ENCODE results near the gene ST8SIA6.

ST8SIA6 gene

DNA sequence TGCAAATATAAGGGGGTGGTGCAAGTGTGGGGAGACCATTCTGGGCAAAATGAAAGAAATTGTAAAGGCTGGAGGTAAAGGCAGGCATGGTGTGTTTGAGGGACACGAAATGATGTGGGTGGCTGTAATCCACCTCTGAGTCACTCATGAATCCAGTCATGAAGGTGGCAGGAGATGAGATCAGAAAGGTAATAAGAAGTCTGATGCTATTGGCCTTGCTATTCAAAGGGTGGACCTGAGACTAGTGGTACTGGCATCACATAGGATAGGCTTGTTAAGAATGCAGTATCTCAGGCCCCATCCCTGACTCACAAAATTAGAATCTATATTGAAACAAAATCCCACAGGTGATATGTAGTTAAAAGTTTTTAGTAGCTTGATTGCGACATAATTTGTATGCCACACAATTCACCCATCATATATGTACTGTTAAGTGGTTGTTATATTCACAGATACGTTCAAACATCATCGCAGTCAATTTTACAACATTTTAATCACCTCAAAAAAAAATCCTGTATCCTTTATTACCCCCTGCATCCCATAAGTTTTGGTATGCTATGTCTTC lies 85.6 kb downstream of the ST8SIA6 start:
- Mint-ChIP-seq H3K27me3 (peaks cover 3% of the 10 kb centered on the region), H3K36me3 (peaks cover 3% of the 10 kb centered on the region), H3K27ac (no peak overlapping the region), H3K9me3 (ENCODE audit: low read depth) (no peaks in the 10 kb centered on the region), H3K4me1 (ENCODE audit: low read depth) (no peaks in the 10 kb centered on the region), H3K4me3 (no peak overlapping the region)

- Mint-ChIP-seq H3K27me3 (peaks cover 3% of the 10 kb centered on the region), H3K27ac (no peak overlapping the region), H3K4me1 (ENCODE audit: low read depth) (no peaks in the 10 kb centered on the region), H3K4me3 (no peak overlapping the region), H3K9me3 (ENCODE audit: low read depth) (no peaks in the 10 kb centered on the region), H3K36me3 (peaks cover 3% of the 10 kb centered on the region)
Observed at GRCh38 chr10:17366705-17367104, 87.7 kb downstream of the ST8SIA6 start.

GRCh38 chr10:17365402-17365801 lies 89.0 kb downstream of the ST8SIA6 start:
- Mint-ChIP-seq H3K36me3 (no peaks in the 10 kb centered on the region), H3K27ac (no peak overlapping the region), H3K27me3 (no peaks in the 10 kb centered on the region), H3K9me3 (ENCODE audit: low read depth) (no peaks in the 10 kb centered on the region), H3K4me3 (no peak overlapping the region), H3K4me1 (ENCODE audit: low read depth) (no peaks in the 10 kb centered on the region)

GRCh38 chr10:17358461-17358860 lies 95.9 kb downstream of the ST8SIA6 start:
- Mint-ChIP-seq H3K27me3 (peaks cover 7% of the 10 kb centered on the region), H3K36me3 (peaks cover 2% of the 10 kb centered on the region), H3K4me3 (no peak overlapping the region), H3K27ac (no peak overlapping the region), H3K4me1 (ENCODE audit: low read depth) (peaks cover 5% of the 10 kb centered on the region), H3K9me3 (ENCODE audit: low read depth) (no peaks in the 10 kb centered on the region)

DNA sequence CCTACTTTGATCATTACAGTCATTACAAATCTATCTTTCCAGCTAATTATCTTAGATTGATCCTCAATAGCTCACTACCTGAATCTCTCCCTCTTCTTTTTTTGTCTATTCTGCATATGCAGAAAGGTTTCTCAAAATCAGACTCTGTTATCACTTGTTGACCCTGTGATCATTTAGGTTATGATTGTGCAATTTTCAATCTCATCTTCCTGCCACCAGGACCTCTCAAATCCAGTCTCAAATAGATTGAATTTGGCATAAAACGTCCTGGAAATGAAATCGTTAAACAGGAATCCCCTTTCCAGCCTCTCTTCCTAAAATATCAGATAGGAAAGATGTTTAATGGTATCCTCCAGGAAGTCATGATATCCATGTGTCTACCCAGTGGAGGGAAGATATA lies 96.6 kb downstream of the ST8SIA6 start:
- H3K27me3 Mint-ChIP-seq = peaks cover 9% of the 10 kb centered on the region
- peaks cover 6% of the 10 kb centered on the region for H3K4me1 Mint-ChIP-seq (ENCODE audit: low read depth)
- H3K36me3 Mint-ChIP-seq = peaks cover 2% of the 10 kb centered on the region
- H3K27ac Mint-ChIP-seq = no peak overlapping the region
- no peak overlapping the region for H3K4me3 Mint-ChIP-seq
- no peaks in the 10 kb centered on the region for H3K9me3 Mint-ChIP-seq (ENCODE audit: low read depth)

GRCh38 chr10:17356820-17357219 lies 97.6 kb downstream of the ST8SIA6 start:
- H3K36me3 Mint-ChIP-seq = peaks cover 2% of the 10 kb centered on the region
- H3K27ac Mint-ChIP-seq = no peak overlapping the region
- H3K4me3 Mint-ChIP-seq = no peak overlapping the region
- H3K4me1 Mint-ChIP-seq (ENCODE audit: low read depth) = peaks cover 6% of the 10 kb centered on the region
- peaks cover 9% of the 10 kb centered on the region for H3K27me3 Mint-ChIP-seq
- no peaks in the 10 kb centered on the region for H3K9me3 Mint-ChIP-seq (ENCODE audit: low read depth)

GRCh38 chr10:17354781-17355180 lies 99.6 kb downstream of the ST8SIA6 start:
- H3K4me1 Mint-ChIP-seq (ENCODE audit: low read depth) = peaks cover 6% of the 10 kb centered on the region
- peaks cover 2% of the 10 kb centered on the region for H3K36me3 Mint-ChIP-seq
- H3K4me3 Mint-ChIP-seq = no peak overlapping the region
- no peak overlapping the region for H3K27ac Mint-ChIP-seq
- peaks cover 12% of the 10 kb centered on the region for H3K27me3 Mint-ChIP-seq
- H3K9me3 Mint-ChIP-seq (ENCODE audit: low read depth) = peaks cover 3% of the 10 kb centered on the region

- H3K9me3 Mint-ChIP-seq (ENCODE audit: low read depth) = peaks cover 3% of the 10 kb centered on the region
- no peak overlapping the region for H3K27ac Mint-ChIP-seq
- peaks cover 12% of the 10 kb centered on the region for H3K27me3 Mint-ChIP-seq
- H3K4me1 Mint-ChIP-seq (ENCODE audit: low read depth) = peaks cover 6% of the 10 kb centered on the region
- H3K36me3 Mint-ChIP-seq = peaks cover 2% of the 10 kb centered on the region
- no peak overlapping the region for H3K4me3 Mint-ChIP-seq
Observed at GRCh38 chr10:17353568-17354300, 100.7 kb downstream of the ST8SIA6 start.

DNA sequence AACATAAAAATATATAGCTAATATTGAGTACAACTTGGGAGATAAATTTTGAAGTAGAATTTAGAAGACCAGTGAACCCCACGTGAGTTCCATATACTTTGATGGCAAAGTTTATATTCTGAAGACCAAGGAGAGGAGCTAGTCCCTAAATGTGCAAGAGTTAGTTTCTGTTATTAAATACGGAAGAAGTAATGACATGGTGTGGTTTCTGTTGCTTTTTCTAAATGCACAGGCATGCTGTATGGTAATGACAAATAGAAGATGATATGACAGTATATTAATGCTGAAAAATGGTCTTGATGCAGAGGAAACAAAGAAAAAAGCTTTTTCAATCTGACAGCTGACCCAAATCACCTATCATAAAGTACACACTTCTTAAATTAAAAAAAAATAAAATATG lies 101.8 kb downstream of the ST8SIA6 start:
- Mint-ChIP-seq H3K4me3 (no peak overlapping the region), H3K27ac (no peak overlapping the region), H3K9me3 (ENCODE audit: low read depth) (peaks cover 3% of the 10 kb centered on the region), H3K36me3 (peaks cover 2% of the 10 kb centered on the region), H3K27me3 (peaks cover 6% of the 10 kb centered on the region), H3K4me1 (ENCODE audit: low read depth) (peaks cover 6% of the 10 kb centered on the region)

DNA sequence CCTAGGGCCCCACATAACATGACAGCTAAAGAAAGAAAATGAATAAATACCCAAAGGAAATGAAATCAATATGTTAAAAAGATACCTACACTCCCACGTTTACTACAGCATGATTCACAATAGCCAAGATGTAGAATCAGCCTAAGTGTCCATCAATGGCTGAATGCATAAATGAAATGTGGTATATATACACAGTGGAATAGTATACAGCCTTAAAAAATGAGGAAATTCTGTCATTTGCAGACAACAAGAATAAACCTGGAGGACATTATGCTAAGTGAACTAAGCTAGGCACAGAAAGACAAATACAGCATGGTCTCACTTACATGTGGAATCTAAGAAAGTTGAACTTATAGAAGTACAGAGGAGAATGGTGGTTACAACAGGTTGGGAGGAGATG lies 102.9 kb downstream of the ST8SIA6 start:
- Mint-ChIP-seq H3K27ac (no peak overlapping the region), H3K27me3 (peaks cover 6% of the 10 kb centered on the region), H3K9me3 (ENCODE audit: low read depth) (peaks cover 3% of the 10 kb centered on the region), H3K36me3 (no peaks in the 10 kb centered on the region), H3K4me1 (ENCODE audit: low read depth) (peaks cover 6% of the 10 kb centered on the region), H3K4me3 (no peak overlapping the region)

DNA sequence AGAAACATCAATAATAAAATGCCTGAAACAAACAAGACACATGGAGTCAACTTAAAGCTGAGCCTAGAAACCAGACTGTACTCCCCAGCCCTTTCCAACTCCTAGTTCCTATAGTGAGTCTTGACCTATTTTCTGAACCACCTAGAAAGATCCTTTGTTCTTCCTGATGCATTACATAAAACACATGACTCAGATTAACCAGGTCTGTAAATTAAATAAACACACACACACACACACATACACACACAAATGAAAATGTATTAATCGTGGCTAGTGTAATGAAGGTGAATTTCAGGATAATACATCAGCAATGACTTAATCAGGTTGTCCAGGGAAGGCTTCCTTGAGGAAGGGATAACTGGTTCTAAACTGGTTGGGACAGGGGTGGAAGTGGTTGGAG lies 104.7 kb downstream of the ST8SIA6 start:
- Mint-ChIP-seq H3K27ac (no peak overlapping the region), H3K27me3 (peaks cover 6% of the 10 kb centered on the region), H3K9me3 (ENCODE audit: low read depth) (peaks cover 3% of the 10 kb centered on the region), H3K36me3 (no peaks in the 10 kb centered on the region), H3K4me1 (ENCODE audit: low read depth) (peaks cover 6% of the 10 kb centered on the region), H3K4me3 (no peak overlapping the region)

GRCh38 chr10:17348501-17349349 lies 105.7 kb downstream of the ST8SIA6 start:
- H3K4me3 Mint-ChIP-seq = no peak overlapping the region
- no peaks in the 10 kb centered on the region for H3K36me3 Mint-ChIP-seq
- H3K27ac Mint-ChIP-seq = no peak overlapping the region
- peaks cover 4% of the 10 kb centered on the region for H3K4me1 Mint-ChIP-seq (ENCODE audit: low read depth)
- H3K9me3 Mint-ChIP-seq (ENCODE audit: low read depth) = peaks cover 3% of the 10 kb centered on the region
- H3K27me3 Mint-ChIP-seq = peaks cover 5% of the 10 kb centered on the region

DNA sequence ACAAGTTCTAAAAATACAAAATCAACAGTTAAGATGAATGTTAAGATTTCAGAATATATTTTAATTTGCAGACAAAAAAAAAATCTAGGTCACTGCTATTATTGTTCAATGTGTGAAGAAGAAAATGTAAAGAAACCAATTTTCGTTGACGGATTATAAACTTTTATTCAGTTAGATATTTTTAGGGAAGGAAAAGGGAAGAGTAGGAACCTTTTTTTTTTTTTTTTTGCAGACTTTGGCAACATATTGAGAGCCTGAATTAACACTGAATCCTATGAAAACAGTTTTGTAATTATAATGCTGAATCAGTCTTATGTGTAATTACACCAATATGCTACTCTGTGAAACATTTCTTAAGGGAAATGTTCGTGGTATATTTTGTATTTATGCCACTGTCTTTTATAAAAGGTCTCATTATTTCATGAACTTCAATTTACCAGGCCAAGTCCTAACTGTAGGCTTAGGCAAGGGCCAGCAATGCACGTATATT lies 106.3 kb downstream of the ST8SIA6 start:
- Mint-ChIP-seq H3K27ac (no peak overlapping the region), H3K27me3 (peaks cover 4% of the 10 kb centered on the region), H3K4me3 (no peak overlapping the region), H3K4me1 (ENCODE audit: low read depth) (no peaks in the 10 kb centered on the region), H3K36me3 (no peaks in the 10 kb centered on the region), H3K9me3 (ENCODE audit: low read depth) (peaks cover 3% of the 10 kb centered on the region)

- no peak overlapping the region for H3K4me3 Mint-ChIP-seq
- no peak overlapping the region for H3K27ac Mint-ChIP-seq
- peaks cover 10% of the 10 kb centered on the region for H3K36me3 Mint-ChIP-seq
- no peaks in the 10 kb centered on the region for H3K4me1 Mint-ChIP-seq (ENCODE audit: low read depth)
- H3K9me3 Mint-ChIP-seq (ENCODE audit: low read depth) = peaks cover 23% of the 10 kb centered on the region
- peaks cover 4% of the 10 kb centered on the region for H3K27me3 Mint-ChIP-seq
Observed at GRCh38 chr10:17344206-17344605, 110.2 kb downstream of the ST8SIA6 start.

GRCh38 chr10:17343118-17343517 lies 111.3 kb downstream of the ST8SIA6 start:
- H3K27ac Mint-ChIP-seq = no peak overlapping the region

More at GRCh38 chr10:17343118-17343517, 111.3 kb downstream of the ST8SIA6 start:
- Mint-ChIP-seq H3K27me3 (peaks cover 4% of the 10 kb centered on the region), H3K4me3 (no peak overlapping the region), H3K4me1 (ENCODE audit: low read depth) (no peaks in the 10 kb centered on the region), H3K9me3 (ENCODE audit: low read depth) (peaks cover 23% of the 10 kb centered on the region), H3K36me3 (peaks cover 10% of the 10 kb centered on the region)

Data from activated naive CD8-positive, alpha-beta T cell (primary cell).